AG20443 (cell line): ENCODE measurements around the gene ANXA8.
A peak's percentile ranks its signal among the peaks of the same experiment; 100 is the strongest.
"Not testable (repeated sequence)": the region's sequence is repeated elsewhere in the genome, so short reads cannot be mapped to it uniquely, and the experiment has no call there.

Source experiments
- DNase-seq: peaks from one replicate; pipeline ENCODE4 v3.0.0; 2012; ENCODE audit warnings: low spot score, mixed read lengths

ANXA8 gene

DNA sequence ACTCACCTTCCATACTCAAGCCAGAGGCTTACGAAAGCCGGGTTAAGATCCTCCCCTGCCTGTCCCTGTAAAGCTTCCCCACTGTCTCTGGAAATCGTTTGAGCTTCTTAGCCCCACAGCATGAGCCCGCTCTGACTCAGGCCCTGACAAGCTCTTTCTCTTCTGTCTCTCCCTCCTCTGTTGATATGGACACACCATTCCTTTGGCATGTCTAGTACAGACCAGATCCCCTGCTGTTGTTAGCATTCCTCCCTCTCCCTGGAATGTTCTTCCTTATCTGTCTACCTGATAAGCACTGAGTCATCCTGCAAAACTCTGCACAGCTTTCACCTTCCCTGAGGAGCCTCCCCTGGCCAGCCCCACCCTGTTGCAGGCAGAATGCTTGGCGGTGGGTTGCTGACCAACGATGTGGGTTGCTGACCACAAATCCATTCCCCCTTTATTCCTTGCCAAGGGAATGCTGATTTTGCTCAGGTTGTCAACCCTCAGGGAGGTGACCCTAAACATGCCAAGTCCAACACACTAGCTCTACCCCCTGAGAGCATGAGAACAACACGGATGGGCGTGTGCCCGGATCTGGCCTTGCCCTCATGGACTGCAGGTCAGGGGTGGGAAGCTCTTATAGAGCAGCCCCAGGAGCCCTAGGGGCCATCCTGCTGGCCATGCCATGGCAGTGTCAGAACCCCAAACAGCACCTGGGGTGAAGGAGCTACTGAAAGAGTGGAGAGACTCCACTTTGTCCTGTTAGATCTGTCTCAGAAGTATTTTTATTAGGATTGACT lies 21.1 kb downstream of the ANXA8 start:
- DNase-seq, result not testable (repeated sequence)

DNA sequence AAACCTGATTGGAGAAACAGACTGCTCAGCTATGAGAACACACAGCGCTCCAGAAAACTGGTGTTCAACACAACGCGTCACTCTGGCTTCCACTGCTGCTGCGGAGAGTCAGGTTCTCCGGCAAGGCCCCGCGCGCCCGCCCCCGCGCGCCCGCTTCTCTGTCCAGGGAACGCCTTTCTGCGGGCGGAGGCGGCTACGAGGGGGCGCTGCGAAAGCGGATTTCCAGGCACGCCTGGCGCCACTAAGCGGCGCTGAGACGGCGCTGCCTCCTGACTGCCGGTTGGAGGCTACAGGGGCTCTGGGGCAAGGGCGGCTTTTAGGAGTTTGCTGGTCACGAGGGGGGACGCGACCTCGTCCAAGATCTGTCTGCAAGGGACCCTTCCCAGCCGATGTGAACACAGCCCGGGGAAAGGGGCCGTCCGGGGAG lies 22.6 kb downstream of the ANXA8 start:
- not testable (repeated sequence) for DNase-seq

DNA sequence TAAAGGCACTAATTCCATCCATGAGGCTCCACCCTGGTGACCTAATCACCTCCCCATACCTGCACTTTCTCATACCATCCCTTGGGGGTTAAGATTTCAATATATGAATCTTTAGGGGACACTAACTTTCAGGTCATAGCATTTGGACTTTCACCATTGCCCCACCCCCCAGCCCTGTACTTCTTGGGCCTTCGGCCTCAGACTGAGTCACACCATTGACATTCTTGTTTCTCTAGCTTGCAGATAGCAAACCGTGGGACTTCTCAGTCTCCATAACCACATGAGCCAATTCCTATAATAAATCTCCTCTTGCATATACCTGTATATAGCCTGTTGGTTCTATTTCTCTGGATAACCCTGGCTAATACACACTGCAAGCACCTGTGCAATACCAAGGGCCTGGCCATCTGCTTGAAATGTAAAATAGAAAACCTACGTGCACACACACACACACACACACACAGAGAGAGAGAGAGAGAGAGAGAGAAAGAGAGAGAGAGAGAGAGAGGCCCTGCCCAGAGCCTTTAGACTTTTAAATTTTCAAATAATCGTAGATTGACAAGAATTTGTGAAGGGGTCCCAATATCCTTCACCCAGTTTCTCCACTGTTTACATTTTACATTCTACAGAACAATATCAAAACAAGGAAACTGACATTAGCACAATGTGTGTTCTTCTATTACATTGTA lies 25.3 kb downstream of the ANXA8 start:
- peak; percentile 75 for DNase-seq

DNA sequence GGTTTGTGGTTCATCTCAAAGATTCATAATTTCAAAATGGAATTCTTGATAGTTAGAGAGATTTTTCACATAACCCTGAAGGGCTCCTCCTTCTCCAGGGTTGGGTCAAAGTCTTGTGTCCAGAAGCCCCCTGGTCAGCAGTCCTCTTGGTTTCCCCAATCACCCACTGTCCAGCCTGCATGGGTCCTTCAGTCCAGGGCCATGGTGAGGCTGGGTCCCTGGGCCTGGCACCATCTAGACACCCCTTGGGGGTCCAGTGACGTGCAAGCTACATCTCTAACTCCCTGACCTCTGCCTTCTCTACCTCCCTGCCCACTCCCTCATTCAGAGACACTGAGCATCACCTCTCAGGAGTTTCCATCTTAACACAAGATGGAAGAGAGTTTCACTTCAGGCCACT lies 26.1 kb downstream of the ANXA8 start:
- peak; percentile 0 for DNase-seq

DNA sequence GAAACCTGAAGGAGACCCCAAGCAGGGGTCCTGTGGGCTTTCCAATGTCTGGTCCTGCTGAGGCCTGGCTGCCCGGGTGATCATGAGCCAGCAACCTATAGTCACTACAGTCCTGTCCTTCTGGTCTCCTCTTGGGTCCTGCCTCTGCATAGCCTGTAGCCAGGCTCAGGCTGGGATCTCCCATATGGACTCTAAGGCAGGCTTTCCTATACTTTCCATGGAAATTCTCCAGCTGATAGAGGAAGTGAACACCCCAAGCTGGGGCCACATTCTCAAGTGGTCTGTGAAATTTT lies 26.4 kb downstream of the ANXA8 start:
- DNase-seq, result peak; percentile 2

DNA sequence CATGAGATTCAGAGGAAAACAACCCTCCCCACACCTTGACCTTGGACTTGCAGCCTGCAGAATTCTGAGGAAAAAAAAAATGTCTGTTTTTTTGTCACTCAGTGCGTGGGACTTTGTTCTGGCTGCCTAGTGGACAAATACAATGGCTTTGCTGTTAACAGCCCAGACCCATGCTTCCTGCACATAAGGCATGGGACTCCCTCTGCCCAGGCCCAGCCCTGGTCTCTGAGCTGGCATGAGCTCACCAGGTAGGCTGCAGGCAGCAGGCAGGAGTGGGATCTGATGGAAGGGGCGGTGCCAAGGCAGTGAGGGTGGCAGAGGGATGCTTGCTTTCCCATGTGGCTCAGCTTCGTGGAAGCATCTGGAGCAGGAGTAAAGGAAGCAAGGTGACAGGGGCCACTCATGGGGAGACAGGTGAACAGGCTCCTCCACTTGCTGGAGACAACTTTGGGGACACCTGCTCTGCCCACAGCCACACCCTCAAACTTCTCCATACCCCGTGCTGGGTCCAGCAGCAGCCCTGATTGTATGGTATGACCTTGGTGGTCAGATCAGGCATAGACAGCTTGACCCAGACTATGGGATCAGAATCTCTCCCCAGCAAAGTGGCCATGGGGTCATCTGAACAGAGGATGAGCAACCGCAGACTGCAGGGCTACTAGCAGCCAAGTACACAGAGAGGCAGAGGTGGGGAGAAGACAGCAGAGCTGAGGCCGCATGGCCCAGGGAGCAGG lies 27.0 kb downstream of the ANXA8 start:
- peak; percentile 4 for DNase-seq

DNA sequence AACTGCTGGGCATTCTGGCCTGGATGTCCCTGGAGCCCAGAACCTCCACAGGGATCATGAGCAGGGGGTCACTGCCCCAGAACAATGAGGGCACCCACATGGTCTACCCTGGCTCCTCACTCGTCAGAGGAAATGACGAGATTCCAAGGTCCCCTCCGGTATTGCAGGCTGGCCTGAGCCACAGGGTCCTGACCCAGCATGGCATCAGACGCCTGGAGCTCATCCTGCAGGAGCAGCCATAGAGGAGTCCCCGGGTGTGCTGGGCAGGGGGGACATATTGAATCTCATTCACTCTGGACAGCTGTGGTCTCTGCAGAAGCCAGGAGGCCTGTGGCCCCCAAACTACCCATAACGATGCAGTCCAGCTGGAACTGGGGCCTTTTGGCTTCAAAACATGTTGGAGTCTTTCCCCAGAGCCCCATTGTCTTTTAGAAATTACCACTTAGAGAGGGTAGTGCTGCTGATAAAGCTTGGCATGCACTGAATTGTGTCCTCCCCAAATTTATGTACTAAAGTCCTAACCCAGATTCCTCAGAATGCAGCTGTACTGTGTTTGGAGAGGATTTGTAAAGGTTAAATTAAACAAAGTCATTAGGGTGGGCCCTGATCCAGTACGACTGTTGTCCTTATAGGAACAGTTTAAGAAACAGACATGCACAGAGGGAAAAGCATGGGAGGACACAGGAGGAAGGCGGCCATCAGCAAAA lies 27.7 kb downstream of the ANXA8 start:
- DNase-seq, result peak; percentile 2

DNA sequence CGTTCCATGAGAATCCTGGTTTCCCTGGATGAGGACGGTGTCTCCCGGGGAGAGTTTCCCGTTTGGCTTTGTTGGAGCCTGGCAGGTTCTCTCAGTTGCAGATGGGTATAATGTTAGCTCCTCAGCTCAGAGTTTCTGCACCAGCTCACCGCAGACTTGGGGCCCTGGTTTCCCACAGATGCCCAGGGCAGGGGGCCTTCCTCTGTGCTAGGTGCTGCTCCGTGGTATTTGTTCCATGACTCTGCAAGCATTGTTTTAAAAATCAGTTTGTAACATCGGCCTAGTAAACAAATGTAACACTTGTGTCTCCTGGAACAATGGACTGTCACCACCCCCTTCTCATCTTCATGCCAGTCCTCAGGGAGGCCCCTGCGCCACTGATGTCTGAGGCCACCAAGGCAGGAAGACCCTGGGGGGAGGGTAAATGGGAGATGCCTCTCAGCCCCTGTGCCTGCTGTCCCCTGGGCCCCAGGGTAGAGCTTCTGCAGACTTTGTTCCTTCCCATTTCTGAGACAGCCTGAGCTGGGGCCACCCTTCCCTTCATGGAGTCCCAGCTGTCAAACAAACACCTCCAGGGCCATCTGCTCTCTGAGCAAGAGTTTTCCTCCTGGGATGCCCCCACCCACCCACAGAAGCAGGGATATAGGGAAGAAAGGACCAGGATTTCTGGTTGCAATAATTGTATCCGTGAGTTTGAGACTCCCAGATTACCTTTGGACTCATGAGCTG lies 28.4 kb downstream of the ANXA8 start:
- DNase-seq, result peak; percentile 2

DNA sequence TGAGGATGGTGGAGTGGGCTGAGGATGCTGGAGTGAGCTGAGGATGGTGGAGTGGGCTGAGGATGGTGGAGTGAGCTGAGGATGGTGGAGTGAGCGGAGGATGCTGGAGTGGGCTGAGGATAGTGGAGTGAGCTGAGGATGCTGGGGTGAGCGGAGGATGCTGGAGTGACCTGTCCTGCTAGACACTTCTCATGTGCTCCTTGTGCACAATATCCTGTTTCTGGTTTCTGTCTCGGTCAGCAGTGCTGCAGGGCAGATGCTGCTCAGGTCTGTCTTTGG lies 29.2 kb downstream of the ANXA8 start:
- DNase-seq, result peak; percentile 9

DNA sequence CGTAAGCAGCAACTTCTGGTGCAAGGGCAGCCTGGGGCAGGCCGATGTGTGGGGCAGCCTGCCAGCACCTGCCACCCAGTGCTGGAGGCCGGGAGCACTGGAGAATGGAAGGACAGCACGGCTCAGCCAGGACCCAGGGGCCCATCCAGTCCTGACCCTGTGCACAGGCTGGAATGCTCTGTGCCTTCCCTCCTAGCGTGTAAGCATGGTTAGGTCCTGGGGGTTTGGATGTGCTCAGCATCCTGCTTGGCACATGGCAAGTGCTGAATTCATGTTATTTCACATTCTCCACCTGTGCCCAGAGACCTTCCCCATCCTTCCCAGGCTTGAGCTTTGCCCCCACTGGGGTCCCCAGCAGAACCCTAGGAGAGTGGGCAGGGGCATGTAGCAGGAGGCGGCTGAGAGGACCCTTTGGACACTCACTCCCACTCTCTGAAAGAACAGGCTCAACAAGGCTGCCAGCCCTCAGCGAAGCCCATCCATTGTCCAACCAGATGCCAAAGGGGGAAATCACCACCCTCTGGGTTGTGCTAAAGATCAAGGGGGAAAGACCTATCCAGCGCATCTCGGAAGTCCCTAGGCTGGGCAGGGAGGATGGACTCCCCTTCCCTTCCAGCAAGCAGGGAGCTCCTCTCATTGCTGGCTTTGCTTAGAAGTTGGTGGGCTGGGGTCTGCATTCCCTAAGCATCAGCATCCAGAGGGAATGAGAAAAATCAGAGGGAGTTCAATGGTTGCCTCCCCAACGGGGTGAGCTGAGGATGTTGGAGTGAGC lies 29.7 kb downstream of the ANXA8 start:
- peak; percentile 9 for DNase-seq

DNA sequence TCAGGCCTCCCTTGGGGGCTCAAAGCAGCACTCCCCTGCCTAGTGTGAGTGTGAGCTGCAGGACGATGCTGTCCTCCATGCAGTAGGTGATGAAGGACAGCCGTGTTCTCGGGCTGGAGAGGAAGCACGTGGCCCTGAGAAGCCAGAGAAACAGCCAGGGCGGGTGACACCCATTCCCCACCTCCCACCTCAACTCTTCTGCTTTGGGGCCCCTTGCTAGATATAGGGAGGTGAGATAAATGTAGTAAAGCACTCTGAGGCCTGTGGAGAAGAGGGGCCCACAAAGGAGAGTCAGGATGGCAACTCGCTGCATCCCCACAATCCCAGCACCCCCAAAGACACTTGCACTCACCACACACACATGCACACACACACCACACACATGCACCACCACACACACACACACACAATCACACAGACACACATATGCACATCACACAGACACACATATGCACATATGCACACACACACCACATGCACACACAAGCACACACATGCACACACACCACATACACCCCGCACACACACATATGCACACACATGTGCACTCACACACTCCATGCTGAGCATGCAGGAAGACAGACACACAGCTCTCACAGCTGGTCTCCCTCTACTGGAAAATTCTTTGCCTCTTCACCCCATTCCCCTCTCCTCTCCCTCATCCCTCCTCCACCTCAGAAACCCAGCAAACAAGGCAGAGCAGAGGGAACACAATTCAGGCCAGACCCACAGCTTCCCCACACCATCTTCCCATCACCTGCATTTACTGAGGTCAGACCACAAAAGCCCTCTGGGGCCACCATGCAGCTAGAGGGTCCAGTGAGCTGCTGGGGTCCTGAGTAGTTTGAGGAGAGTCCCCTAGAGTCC lies 30.5 kb downstream of the ANXA8 start:
- DNase-seq, result peak; percentile 3

DNA sequence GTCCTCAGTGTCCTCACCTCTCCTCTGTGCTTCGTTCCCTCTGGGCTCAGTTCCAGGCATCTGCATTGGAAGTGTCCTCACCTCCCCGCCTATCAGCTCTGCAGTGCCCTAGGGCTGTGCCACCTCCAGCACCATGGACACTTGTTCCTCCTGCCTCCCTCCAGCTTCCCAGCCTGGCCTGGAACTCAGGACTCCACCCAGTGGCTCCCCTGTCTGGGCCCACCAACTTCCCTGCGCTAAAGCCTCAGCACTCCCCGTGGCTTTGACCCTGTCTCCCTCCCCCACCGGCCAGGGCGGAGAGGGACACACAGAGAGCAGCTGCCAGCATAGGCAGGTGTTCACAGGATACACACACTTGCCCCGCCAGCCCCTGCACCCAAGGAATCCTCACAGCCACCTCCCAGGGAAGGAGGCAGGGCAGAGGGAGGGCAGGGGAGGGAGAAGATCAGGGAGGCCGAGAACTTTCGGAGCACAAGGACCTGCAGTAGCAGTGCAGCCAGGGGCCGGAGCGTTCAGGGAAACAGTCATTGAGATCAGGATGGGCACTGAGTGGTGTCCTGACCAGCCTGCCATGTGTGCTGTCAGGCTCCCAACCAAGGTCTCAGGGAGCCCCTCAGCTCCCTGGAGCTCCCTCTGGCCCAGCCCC lies 31.3 kb downstream of the ANXA8 start:
- DNase-seq, result peak; percentile 14

DNA sequence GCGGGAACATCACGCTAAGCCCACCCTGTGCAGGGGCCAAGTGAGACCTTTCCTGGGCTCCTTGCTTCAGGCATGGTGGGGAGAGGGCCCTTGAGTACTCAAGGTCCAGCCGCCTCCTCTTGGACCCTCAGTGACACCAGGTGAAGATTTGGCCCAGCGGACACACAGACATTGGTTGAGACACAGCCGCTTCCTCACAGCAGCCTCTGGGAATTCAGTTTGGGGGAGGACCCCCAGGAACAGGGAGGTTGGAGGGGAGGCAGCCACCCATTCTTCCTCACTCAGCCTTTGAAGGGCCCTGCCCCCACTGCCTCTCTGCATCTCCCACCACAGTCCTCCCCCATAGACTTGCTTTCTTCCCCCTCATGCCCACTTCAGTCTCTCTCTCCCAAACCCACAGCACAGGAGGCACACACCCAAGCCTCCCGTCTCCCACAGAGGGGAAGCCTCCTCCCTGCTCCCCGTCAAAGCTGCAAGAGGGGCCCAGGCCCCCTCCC lies 31.9 kb downstream of the ANXA8 start:
- peak; percentile 7 for DNase-seq

DNA sequence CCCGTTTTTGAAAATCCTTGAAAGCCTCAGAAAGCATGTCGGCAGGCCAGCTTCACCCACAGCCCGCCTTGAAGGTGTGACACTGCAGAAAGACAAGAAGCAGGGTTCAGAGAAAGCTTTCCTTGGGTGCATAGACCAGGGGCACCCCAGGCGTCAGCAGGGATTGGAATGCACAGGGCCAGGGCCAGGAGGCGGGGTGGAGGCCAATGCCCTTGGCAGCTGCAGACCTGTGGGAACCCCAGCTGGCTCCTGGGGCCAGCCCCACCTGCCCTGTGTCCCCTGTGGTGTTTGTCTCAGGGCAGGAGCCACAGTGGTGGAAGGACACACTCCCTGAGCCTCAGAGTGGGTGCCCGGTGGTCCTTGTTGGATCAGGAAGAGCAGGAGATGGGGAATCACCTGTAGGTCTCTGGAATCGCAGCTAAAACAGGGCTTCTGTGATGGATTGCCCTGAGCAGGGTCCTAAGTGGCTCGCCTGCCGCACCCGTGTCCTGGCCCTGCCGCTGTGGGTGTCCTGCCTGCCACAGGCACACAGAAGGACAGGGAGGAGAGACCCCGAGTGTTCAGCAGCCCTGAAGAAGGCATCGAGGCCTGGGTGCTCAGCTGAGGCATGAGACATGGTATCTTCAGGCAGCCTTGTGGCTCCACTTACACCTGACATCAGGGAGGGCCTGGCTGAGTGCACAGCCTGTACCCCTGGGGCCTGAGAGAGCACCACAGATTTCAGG lies 32.5 kb downstream of the ANXA8 start:
- peak; percentile 6 for DNase-seq

DNA sequence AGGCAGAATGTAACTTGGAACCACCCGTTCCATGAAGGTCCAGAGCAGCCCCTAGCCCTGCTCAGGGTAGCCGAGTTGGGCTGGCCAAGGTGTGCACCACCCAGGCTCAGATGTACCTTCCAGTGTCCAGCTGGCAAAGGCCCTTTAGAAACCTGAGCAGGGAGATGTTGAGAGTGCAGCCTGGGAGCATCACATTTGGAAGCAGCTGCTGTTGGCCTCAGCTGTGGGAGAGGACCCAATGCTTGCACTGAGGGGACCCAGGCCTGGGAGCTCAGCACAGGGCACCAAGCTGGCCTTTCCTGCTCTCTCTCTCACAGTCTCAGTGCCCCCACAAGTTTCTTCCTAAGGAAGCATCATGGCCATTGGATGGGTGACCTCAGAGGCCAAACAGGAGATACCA lies 33.5 kb downstream of the ANXA8 start:
- peak; percentile 3 for DNase-seq

DNA sequence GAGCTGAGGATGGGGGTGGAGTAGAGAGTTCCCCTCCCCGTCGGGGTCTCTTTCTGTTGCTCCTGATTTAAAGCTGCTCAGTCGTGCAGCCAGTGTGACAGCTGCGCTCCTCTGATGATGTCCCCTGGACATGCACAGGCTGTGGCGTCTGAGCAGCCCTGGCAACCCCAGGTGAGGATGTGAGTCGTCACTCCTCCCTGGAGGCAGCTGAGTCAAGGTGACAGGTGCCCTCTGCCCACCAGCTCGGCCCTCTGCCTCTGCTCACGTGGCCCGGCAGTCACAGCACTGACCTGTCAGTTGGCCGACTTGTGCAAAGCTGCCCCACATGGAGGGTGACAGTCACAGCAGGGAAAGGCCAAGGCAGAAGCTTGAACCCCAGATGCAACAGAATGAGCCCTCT lies 33.9 kb downstream of the ANXA8 start:
- no peak for DNase-seq

DNA sequence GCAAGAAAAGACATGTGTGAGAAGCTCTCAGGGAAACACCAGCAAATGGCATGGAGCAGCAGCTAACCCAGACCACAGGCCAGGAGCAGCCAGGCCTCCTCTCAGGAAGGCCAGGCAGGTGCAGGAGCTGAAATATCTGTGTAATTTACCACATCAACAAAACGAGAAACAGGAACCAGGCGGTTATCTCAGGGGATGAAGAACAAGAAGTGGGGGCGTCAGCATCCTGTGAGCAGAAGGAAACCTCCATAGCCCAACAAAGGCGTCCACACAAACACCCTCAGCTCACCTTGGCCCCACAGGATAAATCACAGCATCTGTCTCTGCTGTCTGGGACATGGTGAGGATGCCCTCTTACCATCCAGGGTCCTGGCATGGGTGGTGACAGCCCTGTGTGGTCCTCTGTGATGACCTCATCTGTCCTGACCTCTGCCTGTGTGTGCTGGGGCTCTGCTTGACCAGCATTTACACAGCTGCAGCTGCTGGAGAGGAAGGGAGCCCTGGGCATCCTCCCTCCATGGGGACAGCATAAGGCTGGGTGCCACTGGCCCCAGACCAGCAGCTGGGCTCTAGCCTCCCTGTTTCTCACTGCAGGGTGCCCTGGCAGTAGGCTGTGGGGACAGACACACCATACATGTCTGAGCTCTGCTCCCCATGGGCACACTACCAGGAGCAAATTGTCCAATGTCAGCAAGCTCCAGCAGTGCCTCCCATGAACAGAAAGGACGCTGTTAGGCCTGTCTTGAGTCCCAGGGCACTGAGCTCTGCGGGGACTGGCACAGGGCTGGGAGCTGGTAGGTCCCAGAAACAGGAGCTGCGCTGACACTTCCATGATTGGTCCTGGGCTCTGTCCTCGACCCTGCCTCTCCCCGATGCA lies 34.6 kb downstream of the ANXA8 start:
- DNase-seq, result peak; percentile 10

DNA sequence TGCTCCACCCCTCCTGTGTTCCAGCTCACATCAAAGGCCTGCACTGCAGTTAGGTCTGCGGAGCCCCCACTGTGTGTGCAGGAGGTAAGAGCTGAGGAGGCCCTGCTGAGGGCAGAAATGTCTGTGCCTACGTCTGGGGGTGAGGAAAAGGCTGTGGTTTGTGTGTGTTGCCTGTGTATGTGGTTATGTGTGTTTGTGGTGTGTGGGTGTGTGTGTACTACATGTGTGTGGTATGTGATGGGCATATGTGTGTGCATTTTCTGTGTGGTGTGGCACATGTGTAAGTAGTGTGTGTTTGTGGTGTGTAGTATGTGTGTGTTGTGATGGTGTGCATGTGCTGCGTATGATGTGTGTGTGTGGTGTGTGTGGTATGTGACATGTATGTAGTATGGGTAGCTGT lies 36.2 kb downstream of the ANXA8 start:
- no peak for DNase-seq
